SK-N-SH (cell line): ENCODE results near the gene FIGN. TPM values are rescaled to one million over a fixed set of nuclear protein-coding genes. Genes with fewer than 3 reads are reported as not detected.

Experiments
- CTCF ChIA-PET: fragments of 300-600, 350-600 bp; formaldehyde crosslinking; extraction: SDS; loops from one replicate; lab custom pipeline; 2021; lab: Yijun Ruan, JAX
- POLR2A ChIA-PET: fragments of 350-600 bp; sonication (Branson Sonifier 250); formaldehyde crosslinking; extraction: SDS; loops from one replicate; lab custom pipeline; 2020; ENCODE audit warnings: antibody characterized with exemption, inconsistent platforms; lab: Yijun Ruan, JAX
- DNase-seq: peaks from one replicate; pipeline ENCODE4 v3.0.0; 2012
- H2AFZ ChIP-seq: fragments of 200-600 bp; sonication (generic); 2 replicates; pipeline ENCODE4 v1.8.1; 2016; ENCODE audit warnings: antibody characterized with exemption, mild to moderate bottlenecking, low read depth
- H3F3A ChIP-seq: fragments of 200-600 bp; sonication (generic); replicated peaks from 2 replicates; pipeline ENCODE3; 2016; ENCODE audit warnings: antibody characterized with exemption, mild to moderate bottlenecking; ENCODE audit not compliant: insufficient read depth
- H3K27ac ChIP-seq, 2 experiments: fragments of 200-500 bp in 1 of 2; fragments of 200-600 bp in 1 of 2; sonication (Bioruptor generic) in 1 of 2; sonication (generic), shearing (Covaris generic) in 1 of 2; 2 replicates each; pipeline versions ENCODE4 v1.5.1 to v1.6.1; 2014 to 2016; ENCODE audit warnings: low read depth in 2 of 2, inconsistent platforms in 1 of 2, low read length in 1 of 2, mild to moderate bottlenecking in 1 of 2, mixed read lengths in 1 of 2
- H3K27me3 ChIP-seq: fragments of 200-600 bp; sonication (generic), shearing (Covaris generic); 2 replicates; pipeline ENCODE4 v1.6.1; 2016; ENCODE audit warnings: mixed run types; ENCODE audit not compliant: insufficient read depth
- H3K36me3 ChIP-seq, 2 experiments: fragments of 200-500 bp in 1 of 2; fragments of 200-600 bp in 1 of 2; sonication (Bioruptor generic) in 1 of 2; sonication (generic) in 1 of 2; replicated peaks in 1 of 2; 2 replicates each; pipeline versions ENCODE3 to v1.5.1; 2014 to 2016; ENCODE audit warnings: low read length in 1 of 2, mild to moderate bottlenecking in 1 of 2; ENCODE audit not compliant: insufficient read depth in 2 of 2, control insufficient read depth in 1 of 2
- H3K4me1 ChIP-seq, 2 experiments: fragments of 200-500 bp in 1 of 2; fragments of 200-600 bp in 1 of 2; sonication (Bioruptor generic) in 1 of 2; sonication (generic), shearing (Covaris generic) in 1 of 2; 2 replicates each; pipeline versions ENCODE4 v1.5.1 to v1.6.1; 2014 to 2016; ENCODE audit warnings: low read depth in 1 of 2, low read length in 1 of 2, mixed run types in 1 of 2; ENCODE audit not compliant: insufficient read depth in 2 of 2, control insufficient read depth in 1 of 2
- H3K4me2 ChIP-seq: fragments of 200-600 bp; sonication (generic), shearing (Covaris generic); 2 replicates; pipeline ENCODE4 v1.6.1; 2017; ENCODE audit warnings: mixed run types
- H3K4me3 ChIP-seq, 2 experiments: fragments of 200-500 bp in 1 of 2; fragments of 200-600 bp in 1 of 2; sonication (Bioruptor generic) in 1 of 2; sonication (generic), shearing (Covaris generic) in 1 of 2; 2 replicates each; pipeline versions ENCODE4 v1.5.1 to v1.8.1; 2014 to 2016; ENCODE audit warnings: low read depth in 2 of 2, inconsistent platforms in 1 of 2, low read length in 1 of 2, mild to moderate bottlenecking in 1 of 2, mixed read lengths in 1 of 2, moderate library complexity in 1 of 2
- H3K79me2 ChIP-seq: fragments of 200-600 bp; sonication (generic); 2 replicates; pipeline ENCODE4 v1.8.1; 2017; ENCODE audit warnings: mild to moderate bottlenecking; ENCODE audit not compliant: insufficient read depth
- H3K9ac ChIP-seq: fragments of 200-600 bp; sonication (generic); 2 replicates; pipeline ENCODE4 v1.6.1; 2017; ENCODE audit warnings: mixed run types
- H3K9me2 ChIP-seq: fragments of 200-600 bp; sonication (generic); 2 replicates; pipeline ENCODE4 v1.6.1; 2017; ENCODE audit warnings: mixed run types
- H3K9me3 ChIP-seq: fragments of 200-600 bp; sonication (generic); 2 replicates; pipeline ENCODE4 v1.6.1; 2017; ENCODE audit warnings: mixed run types, mild to moderate bottlenecking, moderate library complexity
- H4K20me1 ChIP-seq: fragments of 200-600 bp; sonication (generic); 2 replicates; pipeline ENCODE4 v1.6.1; 2017; ENCODE audit warnings: mild to moderate bottlenecking, mixed run types; ENCODE audit not compliant: insufficient read depth
- CHD2 ChIP-seq: fragments of 150-350 bp; IDR thresholded peaks from 2 replicates; pipeline ENCODE4 v1.6.1; 2018; ENCODE audit warnings: low read length; ENCODE audit not compliant: partially characterized antibody
- EP300 ChIP-seq, 2 experiments: IDR thresholded peaks; 2 replicates each; pipeline versions ENCODE4 v1.4.0 to v1.6.1; 2012; ENCODE audit warnings: borderline replicate concordance in 1 of 2, low read depth in 1 of 2, low read length in 1 of 2
- GABPA ChIP-seq: IDR thresholded peaks from 2 replicates; pipeline ENCODE4 v1.4.0; 2012; ENCODE audit warnings: low read depth, mild to moderate bottlenecking
- GATA2 ChIP-seq: sonication (generic); formaldehyde crosslinking; IDR thresholded peaks from 2 replicates; pipeline ENCODE4 v1.5.0; 2020; ENCODE audit warnings: mild to moderate bottlenecking, missing genetic modification reagents
- JUND ChIP-seq: IDR thresholded peaks from 2 replicates; pipeline ENCODE4 v1.4.0; 2012
- MEF2A ChIP-seq: IDR thresholded peaks from 2 replicates; pipeline ENCODE4 v1.4.0; 2012; ENCODE audit warnings: low read depth, borderline replicate concordance
- MXI1 ChIP-seq: IDR thresholded peaks from 2 replicates; pipeline ENCODE4 v1.6.1; 2012; ENCODE audit warnings: mild to moderate bottlenecking, low read depth, low read length, improper control_type of control experiment
- NFIC ChIP-seq: IDR thresholded peaks from 2 replicates; pipeline ENCODE4 v1.4.0; 2012; ENCODE audit warnings: borderline replicate concordance
- NRF1 ChIP-seq: IDR thresholded peaks from 2 replicates; pipeline ENCODE4 v1.6.1; 2012; ENCODE audit warnings: low read depth, mild to moderate bottlenecking, low read length
- POLR2AphosphoS5 ChIP-seq: IDR thresholded peaks from 2 replicates; pipeline ENCODE4 v1.6.1; 2012; ENCODE audit warnings: low read depth, low read length
- RAD21 ChIP-seq: IDR thresholded peaks from 2 replicates; pipeline ENCODE4 v1.6.1; 2012; ENCODE audit warnings: mild to moderate bottlenecking, low read length
- RCOR1 ChIP-seq: fragments of 150-350 bp; IDR thresholded peaks from 2 replicates; pipeline ENCODE4 v1.6.1; 2017; ENCODE audit warnings: antibody characterized with exemption, low read length
- SIN3A ChIP-seq: IDR thresholded peaks from 2 replicates; pipeline ENCODE4 v1.6.1; 2012; ENCODE audit warnings: low read depth, mild to moderate bottlenecking, low read length, moderate library complexity, borderline replicate concordance
- TCF12 ChIP-seq: IDR thresholded peaks from 2 replicates; pipeline ENCODE4 v1.4.0; 2012
- YY1 ChIP-seq: IDR thresholded peaks from 2 replicates; pipeline ENCODE4 v1.4.0; 2012; ENCODE audit warnings: low read depth, mild to moderate bottlenecking
- WGBS: methylation state at CpG from one replicate; pipeline ENCODE4 v1.1.6; 2017; ENCODE audit warnings: low lambda C conversion rate; 5-methylcytosine and 5-hydroxymethylcytosine counted together
- polyA plus RNA-seq, 3 experiments: library from polyadenylated mRNA; depleted of rRNA; stranded (reverse); fragments of >200 nt; gene quantifications; 2 replicates each; pipeline ENCODE4 v1.2.3, GENCODE V29; 2012
- TF ChIP-seq, protein P1 (sequence below): fragments of 150-350 bp; IDR thresholded peaks from 2 replicates; pipeline ENCODE4 v1.6.1; 2016; ENCODE audit warnings: mild to moderate bottlenecking, low read depth, low read length
- TF ChIP-seq, protein P2 (sequence below): fragments of 200-600 bp; sonication (generic); IDR thresholded peaks from 2 replicates; pipeline ENCODE4 v1.6.1; 2017; ENCODE audit warnings: antibody characterized with exemption, mild to moderate bottlenecking, moderate library complexity
- TF ChIP-seq, protein P3 (sequence below): IDR thresholded peaks from 2 replicates; pipeline ENCODE4; 2012
- TF ChIP-seq, protein P4 (sequence below): fragments of 150-350 bp; IDR thresholded peaks from 2 replicates; pipeline ENCODE4 v1.6.1; 2017; ENCODE audit warnings: antibody characterized with exemption, low read length, low read depth, borderline replicate concordance

The FIGN gene
- polyA plus RNA-seq, 1 of the 3 experiments (the other 2 are of a cell fraction) = 0.74 TPM

DNA sequence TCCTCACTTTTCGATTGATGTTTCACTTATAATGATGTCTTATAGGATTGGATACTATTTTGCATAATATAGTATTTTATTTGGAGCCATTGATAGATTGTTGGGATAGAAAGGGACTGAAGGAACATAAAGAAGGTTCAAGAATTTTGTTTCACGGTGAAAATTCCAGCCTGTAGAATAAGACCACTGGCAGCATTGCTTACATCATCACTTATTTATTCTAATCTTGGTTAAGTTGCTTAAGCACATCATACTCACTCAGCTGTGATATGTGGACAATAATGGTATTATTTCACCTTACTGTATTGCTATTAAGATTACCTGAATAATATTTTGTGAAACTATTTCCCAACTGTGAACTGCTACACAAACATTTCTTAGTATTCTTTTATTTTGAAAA is 118.3 kb downstream of the FIGN start:
- no peak overlapping the region for H3K4me3 ChIP-seq
- H3K9me3 ChIP-seq = no peaks in the 10 kb centered on the region
- CTCF ChIA-PET = interaction anchor here (1.0 kb wide), 1 partner anchor 113 kb away, joined by 3 read pairs; no protein-coding TSS in a partner anchor
- TF ChIP-seq, protein P1, sequence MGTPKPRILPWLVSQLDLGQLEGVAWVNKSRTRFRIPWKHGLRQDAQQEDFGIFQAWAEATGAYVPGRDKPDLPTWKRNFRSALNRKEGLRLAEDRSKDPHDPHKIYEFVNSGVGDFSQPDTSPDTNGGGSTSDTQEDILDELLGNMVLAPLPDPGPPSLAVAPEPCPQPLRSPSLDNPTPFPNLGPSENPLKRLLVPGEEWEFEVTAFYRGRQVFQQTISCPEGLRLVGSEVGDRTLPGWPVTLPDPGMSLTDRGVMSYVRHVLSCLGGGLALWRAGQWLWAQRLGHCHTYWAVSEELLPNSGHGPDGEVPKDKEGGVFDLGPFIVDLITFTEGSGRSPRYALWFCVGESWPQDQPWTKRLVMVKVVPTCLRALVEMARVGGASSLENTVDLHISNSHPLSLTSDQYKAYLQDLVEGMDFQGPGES = no peak
- TF ChIP-seq NRF1 = no peak
- no peak for TF ChIP-seq NFIC
- TF ChIP-seq, protein P2, sequence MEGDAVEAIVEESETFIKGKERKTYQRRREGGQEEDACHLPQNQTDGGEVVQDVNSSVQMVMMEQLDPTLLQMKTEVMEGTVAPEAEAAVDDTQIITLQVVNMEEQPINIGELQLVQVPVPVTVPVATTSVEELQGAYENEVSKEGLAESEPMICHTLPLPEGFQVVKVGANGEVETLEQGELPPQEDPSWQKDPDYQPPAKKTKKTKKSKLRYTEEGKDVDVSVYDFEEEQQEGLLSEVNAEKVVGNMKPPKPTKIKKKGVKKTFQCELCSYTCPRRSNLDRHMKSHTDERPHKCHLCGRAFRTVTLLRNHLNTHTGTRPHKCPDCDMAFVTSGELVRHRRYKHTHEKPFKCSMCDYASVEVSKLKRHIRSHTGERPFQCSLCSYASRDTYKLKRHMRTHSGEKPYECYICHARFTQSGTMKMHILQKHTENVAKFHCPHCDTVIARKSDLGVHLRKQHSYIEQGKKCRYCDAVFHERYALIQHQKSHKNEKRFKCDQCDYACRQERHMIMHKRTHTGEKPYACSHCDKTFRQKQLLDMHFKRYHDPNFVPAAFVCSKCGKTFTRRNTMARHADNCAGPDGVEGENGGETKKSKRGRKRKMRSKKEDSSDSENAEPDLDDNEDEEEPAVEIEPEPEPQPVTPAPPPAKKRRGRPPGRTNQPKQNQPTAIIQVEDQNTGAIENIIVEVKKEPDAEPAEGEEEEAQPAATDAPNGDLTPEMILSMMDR = no peak
- TF ChIP-seq, all 33 proteins: peak for 0
- H3K27ac ChIP-seq = no peak overlapping the region
- no peaks in the 10 kb centered on the region for H3K27me3 ChIP-seq
- 96% methylated on average over 2 of the region's 2 CpGs for WGBS
- no peak for DNase-seq
- no peak overlapping the region for H2AFZ ChIP-seq
- no peak overlapping the region for H3K9ac ChIP-seq
- no peaks in the 10 kb centered on the region for H3K36me3 ChIP-seq
- no peaks in the 10 kb centered on the region for H3K79me2 ChIP-seq
- H3K9me2 ChIP-seq = no peaks in the 10 kb centered on the region
- no peak overlapping the region for H3K4me2 ChIP-seq
- POLR2A ChIA-PET = no interaction called here
- H3F3A ChIP-seq = no peaks in the 10 kb centered on the region
- H3K4me1 ChIP-seq = peaks cover 0 to 5% of the 10 kb centered on the region in 2 experiments; a peak in 2 of 4 replicates
- no peaks in the 10 kb centered on the region for H4K20me1 ChIP-seq

DNA sequence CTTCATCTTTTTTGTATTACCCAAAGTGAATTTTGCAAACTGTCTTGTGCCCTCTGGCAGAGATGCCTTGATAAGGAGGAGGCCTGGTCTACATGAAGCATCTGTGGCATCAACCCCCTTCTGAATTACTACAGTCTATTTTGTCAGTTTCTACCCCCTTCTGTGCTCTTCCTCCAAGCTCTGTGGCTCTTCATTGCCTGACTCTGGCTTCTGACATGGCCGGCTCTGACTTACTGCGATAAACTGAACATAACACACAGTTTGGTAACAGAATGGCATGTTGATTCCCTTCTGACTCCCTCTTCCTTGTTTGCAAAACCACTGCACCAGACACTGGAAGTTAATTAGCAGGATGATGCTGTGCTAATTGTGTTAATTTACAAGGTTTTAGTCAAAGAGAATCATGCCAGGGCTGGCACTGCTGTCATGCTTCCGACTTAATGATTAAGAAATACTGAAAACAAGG is 122.5 kb downstream of the FIGN start:
- H3K36me3 ChIP-seq = peaks cover 0 to 8% of the 10 kb centered on the region in 2 experiments
- no peak overlapping the region for H3K4me2 ChIP-seq
- ChIA-PET CTCF (interaction anchor here (1.6 kb wide), 1 partner anchor 90 kb away, joined by 4 read pairs; no protein-coding TSS in a partner anchor), POLR2A (interaction anchor here (0.6 kb wide), 1 partner anchor 121 kb away, joined by 3 read pairs; no protein-coding TSS in a partner anchor)
- peaks cover 0 to 8% of the 10 kb centered on the region in 2 experiments; a peak in 2 of 4 replicates for H3K4me1 ChIP-seq
- H3K79me2 ChIP-seq = no peaks in the 10 kb centered on the region
- no peak overlapping the region for H3K9ac ChIP-seq
- no peaks in the 10 kb centered on the region for H3F3A ChIP-seq
- H3K9me2 ChIP-seq = no peaks in the 10 kb centered on the region
- H3K4me3 ChIP-seq = no peak overlapping the region
- peak overlapping the region in 1 of 2 experiments; percentile 69; a peak in 2 of 4 replicates for H3K27ac ChIP-seq
- H3K9me3 ChIP-seq = no peaks in the 10 kb centered on the region
- WGBS = 67% methylated on average over 3 of the region's 3 CpGs
- H2AFZ ChIP-seq = no peak overlapping the region
- H3K27me3 ChIP-seq = no peaks in the 10 kb centered on the region
- peak; percentile 44 for DNase-seq
- H4K20me1 ChIP-seq = no peaks in the 10 kb centered on the region
- TF ChIP-seq MXI1 (no peak), MEF2A (no peak), RAD21 (peak; percentile 13; the same call in 1 of the 2 replicates), SIN3A (no peak), EP300 (IDR thresholded peaks at IDR 0.05; ENCODE audit: borderline replicate concordance in 1 of 2, low read depth in 1 of 2, low read length in 1 of 2) (peak in 1 of 2 experiments; percentile 60; a peak in 1 of 4 replicates), RCOR1 (peak; percentile 71; the same call in 1 of the 2 replicates), GABPA (no peak), POLR2AphosphoS5 (no peak), TCF12 (no peak), YY1 (no peak), GATA2 (CRISPR knock-in tag) (peak; percentile 79), CHD2 (peak; percentile 19), JUND (no peak), NFIC (no peak)
- TF ChIP-seq, protein P2 = no peak
- TF ChIP-seq, protein P3, sequence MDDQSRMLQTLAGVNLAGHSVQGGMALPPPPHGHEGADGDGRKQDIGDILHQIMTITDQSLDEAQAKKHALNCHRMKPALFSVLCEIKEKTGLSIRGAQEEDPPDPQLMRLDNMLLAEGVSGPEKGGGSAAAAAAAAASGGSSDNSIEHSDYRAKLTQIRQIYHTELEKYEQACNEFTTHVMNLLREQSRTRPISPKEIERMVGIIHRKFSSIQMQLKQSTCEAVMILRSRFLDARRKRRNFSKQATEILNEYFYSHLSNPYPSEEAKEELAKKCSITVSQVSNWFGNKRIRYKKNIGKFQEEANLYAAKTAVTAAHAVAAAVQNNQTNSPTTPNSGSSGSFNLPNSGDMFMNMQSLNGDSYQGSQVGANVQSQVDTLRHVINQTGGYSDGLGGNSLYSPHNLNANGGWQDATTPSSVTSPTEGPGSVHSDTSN = no peak
- TF ChIP-seq, protein P4, sequence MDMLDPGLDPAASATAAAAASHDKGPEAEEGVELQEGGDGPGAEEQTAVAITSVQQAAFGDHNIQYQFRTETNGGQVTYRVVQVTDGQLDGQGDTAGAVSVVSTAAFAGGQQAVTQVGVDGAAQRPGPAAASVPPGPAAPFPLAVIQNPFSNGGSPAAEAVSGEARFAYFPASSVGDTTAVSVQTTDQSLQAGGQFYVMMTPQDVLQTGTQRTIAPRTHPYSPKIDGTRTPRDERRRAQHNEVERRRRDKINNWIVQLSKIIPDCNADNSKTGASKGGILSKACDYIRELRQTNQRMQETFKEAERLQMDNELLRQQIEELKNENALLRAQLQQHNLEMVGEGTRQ = no peak
